BJ (cell line): Measurements from ENCODE around the gene DNAH9. TPM values are rescaled to one million over a fixed set of nuclear protein-coding genes. Genes with fewer than 3 reads are reported as not detected.

Experiments used
- CTCF ChIA-PET: fragments of 350-600 bp; formaldehyde crosslinking; extraction: SDS; loops from one replicate; lab custom pipeline; 2021; ENCODE audit warnings: antibody characterized with exemption, inconsistent platforms; lab: Yijun Ruan, JAX
- POLR2A ChIA-PET: fragments of 300-600 bp; sonication (Branson Sonifier 250); formaldehyde crosslinking; extraction: SDS; loops from one replicate; lab custom pipeline; 2021; ENCODE audit warnings: antibody characterized with exemption; lab: Charles Lee
- DNase-seq: peaks from one replicate; pipeline ENCODE4 v3.0.0-alpha.2; 2011; ENCODE audit warnings: low read depth
- H3K27me3 ChIP-seq: 2 replicates; pipeline ENCODE4 v1.6.0; 2011; ENCODE audit warnings: low read length; ENCODE audit not compliant: control insufficient read depth, insufficient read depth
- H3K36me3 ChIP-seq: 2 replicates; pipeline ENCODE4 v1.5.1; 2011; ENCODE audit warnings: low read length; ENCODE audit not compliant: control insufficient read depth, insufficient read depth
- H3K4me3 ChIP-seq: 2 replicates; pipeline ENCODE4 v1.5.1; 2011; ENCODE audit warnings: low read depth, mild to moderate bottlenecking, control low read depth, low read length
- CTCF ChIP-seq: IDR thresholded peaks from 2 replicates; pipeline ENCODE4 v1.5.1; 2011; ENCODE audit warnings: low read depth, mild to moderate bottlenecking, control low read depth, inconsistent platforms, low read length, moderate library complexity; ENCODE audit not compliant: insufficient read depth
- polyA plus RNA-seq: library from polyadenylated mRNA; depleted of rRNA; stranded (reverse); fragments of >200 nt; gene quantifications from 2 replicates; pipeline ENCODE4 v1.2.3, GENCODE V29; 2011

Gene DNAH9
- polyA plus RNA-seq, 1 experiment, result not detected

- ChIA-PET CTCF (no interaction called here), POLR2A (no interaction called here)
- Histone ChIP-seq H3K36me3 (no peaks in the 10 kb centered on the region), H3K27me3 (no peaks in the 10 kb centered on the region), H3K4me3 (no peak overlapping the region)
- DNase-seq, result no peak
- TF ChIP-seq CTCF, result no peak
Observed at GRCh38 chr17:11852231-11852630, 254.0 kb downstream of the DNAH9 start.

GRCh38 chr17:11852912-11853311 lies 254.6 kb downstream of the DNAH9 start:
- Histone ChIP-seq H3K27me3 (no peaks in the 10 kb centered on the region), H3K4me3 (no peak overlapping the region), H3K36me3 (no peaks in the 10 kb centered on the region)
- CTCF ChIA-PET, result no interaction called here
- POLR2A ChIA-PET, result no interaction called here
- TF ChIP-seq CTCF, result no peak
- DNase-seq, result no peak

- ChIA-PET POLR2A (no interaction called here), CTCF (no interaction called here)
- DNase-seq, result no peak
- Histone ChIP-seq H3K4me3 (no peak overlapping the region), H3K36me3 (no peaks in the 10 kb centered on the region), H3K27me3 (no peaks in the 10 kb centered on the region)
- no peak for TF ChIP-seq CTCF
Observed at GRCh38 chr17:11853321-11854151, 255.3 kb downstream of the DNAH9 start.

- CTCF ChIA-PET, result no interaction called here
- POLR2A ChIA-PET, result no interaction called here
- H3K27me3 ChIP-seq, result no peaks in the 10 kb centered on the region
- H3K36me3 ChIP-seq, result no peaks in the 10 kb centered on the region
- TF ChIP-seq CTCF, result no peak
- no peak overlapping the region for H3K4me3 ChIP-seq
- no peak for DNase-seq
Observed at GRCh38 chr17:11855306-11855705, 257.0 kb downstream of the DNAH9 start.

- POLR2A ChIA-PET, result no interaction called here
- Histone ChIP-seq H3K27me3 (no peaks in the 10 kb centered on the region), H3K4me3 (no peak overlapping the region), H3K36me3 (no peaks in the 10 kb centered on the region)
- TF ChIP-seq CTCF, result no peak
- no peak for DNase-seq
- CTCF ChIA-PET, result no interaction called here
Observed at GRCh38 chr17:11857006-11857405, 258.7 kb downstream of the DNAH9 start.
